ENCODE measurements around the gene EPS8L3. TPM values are rescaled to one million over a fixed set of nuclear protein-coding genes. Genes with fewer than 3 reads are reported as not detected.
A peak's percentile ranks its signal among the peaks of the same experiment; 100 is the strongest.

EPS8L3 gene
- total RNA-seq, 1 donor from 2014 or later: not detected

DNA sequence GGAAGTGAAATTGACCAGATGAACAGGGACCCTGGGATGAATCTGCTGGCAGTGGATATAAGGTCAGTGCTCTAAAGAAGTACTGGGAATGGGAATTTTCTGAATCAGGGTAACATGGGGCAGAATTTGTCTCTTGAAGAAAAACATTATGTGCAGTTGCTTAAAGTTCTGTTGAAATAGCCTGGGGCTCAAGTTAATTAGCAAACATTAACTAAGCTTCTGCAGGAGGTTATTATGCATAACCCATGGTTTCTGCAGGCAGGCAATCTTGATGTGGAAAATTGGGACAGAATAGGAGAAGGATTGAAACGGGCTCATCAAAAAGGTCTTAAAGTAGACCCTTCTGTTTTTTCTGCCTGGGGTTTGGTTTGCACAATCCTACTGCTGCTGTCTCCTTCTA, 37.7 kb downstream of the EPS8L3 start:
- no peaks in the 10 kb centered on the region for H3K36me3 ChIP-seq
- H3K79me2 ChIP-seq (ENCODE audit: low read depth): no peaks in the 10 kb centered on the region
- no peaks in the 10 kb centered on the region for H3K4me1 ChIP-seq
- H3K4me1 Mint-ChIP-seq: peaks cover 33% of the 10 kb centered on the region
- peak overlapping the region; percentile 34 for H3K27ac Mint-ChIP-seq
- H3K36me3 Mint-ChIP-seq: no peaks in the 10 kb centered on the region
- H4K20me1 ChIP-seq (ENCODE audit: low read depth): no peaks in the 10 kb centered on the region
- no peaks in the 10 kb centered on the region for H3K9me3 Mint-ChIP-seq
- no peaks in the 10 kb centered on the region for H3K27me3 ChIP-seq
- no peak overlapping the region for H3K27ac ChIP-seq
- H3K9ac ChIP-seq: no peak overlapping the region
- no peak overlapping the region for H3K4me3 ChIP-seq
- DNase-seq (ENCODE audit: low spot score): no peak
- no peak overlapping the region for H3K4me2 ChIP-seq
- no peak overlapping the region for H2AFZ ChIP-seq (replicated peaks)
- H3K27me3 Mint-ChIP-seq (ENCODE audit: insufficient read depth, low read depth): peaks cover 10% of the 10 kb centered on the region
- no peak overlapping the region for H3K4me3 Mint-ChIP-seq
- TF ChIP-seq, protein P1, sequence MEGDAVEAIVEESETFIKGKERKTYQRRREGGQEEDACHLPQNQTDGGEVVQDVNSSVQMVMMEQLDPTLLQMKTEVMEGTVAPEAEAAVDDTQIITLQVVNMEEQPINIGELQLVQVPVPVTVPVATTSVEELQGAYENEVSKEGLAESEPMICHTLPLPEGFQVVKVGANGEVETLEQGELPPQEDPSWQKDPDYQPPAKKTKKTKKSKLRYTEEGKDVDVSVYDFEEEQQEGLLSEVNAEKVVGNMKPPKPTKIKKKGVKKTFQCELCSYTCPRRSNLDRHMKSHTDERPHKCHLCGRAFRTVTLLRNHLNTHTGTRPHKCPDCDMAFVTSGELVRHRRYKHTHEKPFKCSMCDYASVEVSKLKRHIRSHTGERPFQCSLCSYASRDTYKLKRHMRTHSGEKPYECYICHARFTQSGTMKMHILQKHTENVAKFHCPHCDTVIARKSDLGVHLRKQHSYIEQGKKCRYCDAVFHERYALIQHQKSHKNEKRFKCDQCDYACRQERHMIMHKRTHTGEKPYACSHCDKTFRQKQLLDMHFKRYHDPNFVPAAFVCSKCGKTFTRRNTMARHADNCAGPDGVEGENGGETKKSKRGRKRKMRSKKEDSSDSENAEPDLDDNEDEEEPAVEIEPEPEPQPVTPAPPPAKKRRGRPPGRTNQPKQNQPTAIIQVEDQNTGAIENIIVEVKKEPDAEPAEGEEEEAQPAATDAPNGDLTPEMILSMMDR (IDR thresholded peaks at IDR 0.05): no peak
- no peak for TF ChIP-seq EZH2 (IDR thresholded peaks at IDR 0.05)
- TF ChIP-seq EZH2phosphoT487 (IDR thresholded peaks at IDR 0.05): no peak
- H3F3A ChIP-seq (ENCODE audit: low read depth): no peaks in the 10 kb centered on the region
- no peaks in the 10 kb centered on the region for H3K9me3 ChIP-seq (ENCODE audit: low read depth)

- no peaks in the 10 kb centered on the region for H3K27me3 ChIP-seq
- no peaks in the 10 kb centered on the region for H3K36me3 ChIP-seq
- no peak overlapping the region for H2AFZ ChIP-seq (replicated peaks)
- H3K4me2 ChIP-seq: no peak overlapping the region
- H3K9ac ChIP-seq: no peak overlapping the region
- H3K27ac Mint-ChIP-seq: peak overlapping the region; percentile 34
- H3F3A ChIP-seq (ENCODE audit: low read depth): no peaks in the 10 kb centered on the region
- H3K4me1 ChIP-seq: no peaks in the 10 kb centered on the region
- H3K9me3 ChIP-seq (ENCODE audit: low read depth): no peaks in the 10 kb centered on the region
- H3K36me3 Mint-ChIP-seq: no peaks in the 10 kb centered on the region
- no peaks in the 10 kb centered on the region for H3K79me2 ChIP-seq (ENCODE audit: low read depth)
- no peak for DNase-seq (ENCODE audit: low spot score)
- no peak overlapping the region for H3K27ac ChIP-seq
- H3K9me3 Mint-ChIP-seq: no peaks in the 10 kb centered on the region
- H3K4me3 Mint-ChIP-seq: no peak overlapping the region
- H3K4me1 Mint-ChIP-seq: peaks cover 28% of the 10 kb centered on the region
- no peak overlapping the region for H3K4me3 ChIP-seq
- TF ChIP-seq EZH2 (IDR thresholded peaks at IDR 0.05): no peak
- no peak for TF ChIP-seq EZH2phosphoT487 (IDR thresholded peaks at IDR 0.05)
- TF ChIP-seq, protein P1 (IDR thresholded peaks at IDR 0.05): no peak
- no peaks in the 10 kb centered on the region for H4K20me1 ChIP-seq (ENCODE audit: low read depth)
- H3K27me3 Mint-ChIP-seq (ENCODE audit: insufficient read depth, low read depth): peaks cover 7% of the 10 kb centered on the region
Measured at GRCh38 chr1:109725510-109725909, 38.2 kb downstream of the EPS8L3 start.

DNA sequence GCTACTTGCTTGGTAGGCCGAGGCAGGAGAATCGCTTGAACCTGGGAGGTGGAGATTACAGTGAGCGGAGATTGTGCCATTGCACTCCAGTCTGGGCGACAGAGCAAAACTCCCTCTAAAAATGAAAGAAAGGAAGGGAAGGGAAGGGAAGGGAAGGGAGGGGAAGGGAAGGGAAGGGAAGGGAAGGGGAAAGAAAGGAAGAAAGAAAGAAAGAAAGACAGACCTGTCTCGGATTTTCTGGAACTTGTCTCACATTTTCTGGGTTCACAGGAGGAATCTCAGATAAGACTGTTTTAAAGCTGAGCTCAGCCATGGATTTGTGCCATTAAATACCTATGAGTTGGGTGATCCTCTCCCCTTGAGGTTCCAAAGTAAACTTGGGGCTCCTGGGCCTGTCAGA, 38.8 kb downstream of the EPS8L3 start:
- peaks cover 7% of the 10 kb centered on the region for H3K27me3 Mint-ChIP-seq (ENCODE audit: insufficient read depth, low read depth)
- H3K4me1 ChIP-seq: no peaks in the 10 kb centered on the region

More for the DNA sequence above, 38.8 kb downstream of the EPS8L3 start:
- Mint-ChIP-seq H3K36me3 (no peaks in the 10 kb centered on the region), H3K4me1 (peaks cover 23% of the 10 kb centered on the region), H3K9me3 (no peaks in the 10 kb centered on the region), H3K4me3 (no peak overlapping the region), H3K27ac (no peak overlapping the region)
- Histone ChIP-seq H3K36me3 (no peaks in the 10 kb centered on the region), H4K20me1 (ENCODE audit: low read depth) (no peaks in the 10 kb centered on the region), H3K4me3 (no peak overlapping the region), H3F3A (ENCODE audit: low read depth) (no peaks in the 10 kb centered on the region), H3K4me2 (no peak overlapping the region), H3K9ac (no peak overlapping the region), H3K79me2 (ENCODE audit: low read depth) (no peaks in the 10 kb centered on the region), H3K9me3 (ENCODE audit: low read depth) (no peaks in the 10 kb centered on the region), H3K27me3 (no peaks in the 10 kb centered on the region), H3K27ac (no peak overlapping the region), H2AFZ (replicated peaks) (no peak overlapping the region)
- TF ChIP-seq, protein P1 (IDR thresholded peaks at IDR 0.05): no peak
- TF ChIP-seq EZH2 (IDR thresholded peaks at IDR 0.05) (no peak), EZH2phosphoT487 (IDR thresholded peaks at IDR 0.05) (no peak)
- DNase-seq (ENCODE audit: low spot score): no peak
